GM21367 (cell line): Measurements from ENCODE around the gene FPGS.
"Not testable (repeated sequence)": the region's sequence is repeated elsewhere in the genome, so short reads cannot be mapped to it uniquely, and the experiment has no call there.

ENCODE experiments used
- ATAC-seq: cut with Tn5 transposase; IDR thresholded peaks from one replicate; pipeline ENCODE4 v1.9.1; 2021; ENCODE audit not compliant: unreplicated experiment

The FPGS gene

DNA sequence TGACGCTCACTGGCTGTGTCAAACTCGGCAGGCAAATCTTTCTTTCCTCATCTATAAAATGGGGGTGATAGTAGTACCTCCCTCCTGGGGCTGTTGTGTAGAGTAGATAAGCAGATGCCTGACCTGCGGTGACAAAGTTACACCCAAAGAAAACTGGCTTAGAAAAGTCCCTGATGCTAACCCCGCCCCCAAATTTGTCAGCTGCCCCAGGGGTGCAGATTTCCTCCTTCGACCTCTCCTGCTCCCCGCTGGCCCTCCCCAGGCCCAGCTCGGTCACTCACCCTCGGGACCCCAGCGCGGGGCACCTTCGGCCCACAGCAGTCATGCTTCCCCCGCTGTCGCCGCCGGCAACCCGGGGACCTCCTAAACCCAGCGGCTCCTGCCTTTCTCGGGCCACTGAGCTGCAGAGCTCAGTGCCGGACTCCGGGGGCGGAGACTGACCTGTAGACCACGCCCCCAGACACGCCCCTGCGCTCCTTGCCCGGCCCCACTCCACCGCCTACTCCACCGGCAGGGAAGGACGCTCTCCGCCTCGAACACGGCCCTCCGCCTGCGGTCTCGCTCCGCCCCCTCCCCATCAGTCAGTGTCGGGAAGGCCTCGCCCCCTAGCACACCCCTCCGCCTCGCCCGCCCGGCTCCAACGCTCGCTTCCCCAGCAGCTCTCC lies 31.6 kb upstream of the FPGS start:
- peak; percentile 81 for ATAC-seq

DNA sequence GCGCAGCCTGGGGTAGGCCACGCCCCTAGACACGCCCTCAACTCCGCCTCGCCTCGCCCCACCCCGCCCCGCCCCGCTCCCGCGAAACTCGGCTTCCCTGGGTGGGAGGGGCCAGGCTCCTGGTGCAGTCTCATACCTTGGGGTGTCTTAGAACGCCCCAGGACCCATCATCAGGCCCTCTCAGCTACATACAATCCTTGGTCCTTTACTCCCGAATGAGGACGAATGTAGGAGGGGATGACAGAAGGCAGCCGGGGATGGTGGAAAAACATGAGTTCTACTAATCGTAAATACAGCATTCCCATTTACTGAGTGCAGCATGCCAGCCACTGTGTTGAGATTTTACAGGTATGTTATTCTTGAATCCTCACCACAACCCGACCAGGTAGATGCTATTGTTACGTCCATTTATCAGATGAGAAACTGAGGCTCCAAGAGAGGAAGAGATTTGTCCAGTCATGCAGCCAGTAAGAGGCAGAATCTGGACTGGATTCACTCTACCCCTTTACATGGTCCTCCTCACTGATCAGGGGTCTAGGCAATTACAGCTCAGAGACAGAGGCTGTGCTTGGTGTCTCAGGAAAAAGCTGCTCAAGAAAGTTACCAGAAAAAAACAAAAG lies 31.0 kb upstream of the FPGS start:
- ATAC-seq, result no peak

DNA sequence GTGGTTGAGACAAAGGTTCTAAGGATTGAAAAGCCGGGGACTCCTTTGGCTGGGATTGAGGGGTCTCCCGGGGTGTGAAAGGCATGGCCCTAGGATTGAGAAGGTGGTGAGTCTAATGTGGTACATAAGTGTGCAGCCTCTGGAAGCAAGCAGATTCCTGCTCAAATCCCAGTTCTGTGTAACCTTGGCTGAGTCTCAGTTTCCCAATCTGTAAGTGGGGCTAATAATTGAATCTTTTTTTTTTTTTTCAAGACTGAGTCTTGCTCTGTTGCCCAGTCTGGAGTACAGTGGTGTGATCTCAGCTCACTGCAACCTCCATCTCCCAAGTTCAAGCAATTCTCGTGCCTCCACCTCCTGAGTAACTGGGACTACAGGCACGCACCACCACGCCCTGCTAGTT lies 30.1 kb upstream of the FPGS start:
- ATAC-seq, result no peak

DNA sequence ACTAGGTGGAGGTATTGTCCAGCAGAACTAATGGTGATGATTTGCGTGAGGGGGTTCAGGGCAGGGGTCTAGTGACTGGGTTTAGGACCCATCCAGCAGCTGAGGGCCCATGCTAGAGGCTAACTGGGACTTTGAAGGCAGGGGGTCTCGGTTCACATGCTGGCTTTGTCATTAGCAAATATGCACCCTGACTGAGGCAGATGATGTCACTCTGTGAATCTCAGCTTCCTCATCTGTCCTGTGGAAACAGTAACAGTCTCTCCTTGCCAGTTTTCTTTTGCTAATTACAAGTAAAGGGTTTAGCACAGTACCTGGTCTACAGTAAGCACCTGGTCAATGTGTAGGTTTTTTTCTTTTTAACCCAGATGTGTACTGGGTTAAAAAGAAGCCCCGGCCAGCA lies 29.4 kb upstream of the FPGS start:
- ATAC-seq, result no peak

DNA sequence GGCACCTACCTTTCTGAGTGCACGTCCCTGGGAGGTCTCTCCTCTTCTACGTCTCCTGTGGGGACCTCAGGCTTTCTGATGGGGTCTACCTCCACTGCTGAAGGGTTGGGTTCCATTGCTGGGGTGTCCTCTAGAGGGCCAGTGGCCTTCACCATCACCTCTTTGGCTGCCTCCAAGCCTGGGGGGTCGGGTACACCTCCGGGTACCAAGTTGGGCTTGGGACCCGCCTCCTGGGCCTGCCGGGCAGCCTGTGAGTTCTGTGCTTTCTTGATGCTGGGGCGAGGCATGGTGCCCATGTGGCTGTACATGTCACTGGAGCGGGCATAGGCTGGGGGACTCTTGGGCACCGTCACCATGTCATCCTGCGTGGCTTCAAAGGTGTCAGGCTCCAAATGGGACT lies 28.7 kb upstream of the FPGS start:
- ATAC-seq, result no peak

DNA sequence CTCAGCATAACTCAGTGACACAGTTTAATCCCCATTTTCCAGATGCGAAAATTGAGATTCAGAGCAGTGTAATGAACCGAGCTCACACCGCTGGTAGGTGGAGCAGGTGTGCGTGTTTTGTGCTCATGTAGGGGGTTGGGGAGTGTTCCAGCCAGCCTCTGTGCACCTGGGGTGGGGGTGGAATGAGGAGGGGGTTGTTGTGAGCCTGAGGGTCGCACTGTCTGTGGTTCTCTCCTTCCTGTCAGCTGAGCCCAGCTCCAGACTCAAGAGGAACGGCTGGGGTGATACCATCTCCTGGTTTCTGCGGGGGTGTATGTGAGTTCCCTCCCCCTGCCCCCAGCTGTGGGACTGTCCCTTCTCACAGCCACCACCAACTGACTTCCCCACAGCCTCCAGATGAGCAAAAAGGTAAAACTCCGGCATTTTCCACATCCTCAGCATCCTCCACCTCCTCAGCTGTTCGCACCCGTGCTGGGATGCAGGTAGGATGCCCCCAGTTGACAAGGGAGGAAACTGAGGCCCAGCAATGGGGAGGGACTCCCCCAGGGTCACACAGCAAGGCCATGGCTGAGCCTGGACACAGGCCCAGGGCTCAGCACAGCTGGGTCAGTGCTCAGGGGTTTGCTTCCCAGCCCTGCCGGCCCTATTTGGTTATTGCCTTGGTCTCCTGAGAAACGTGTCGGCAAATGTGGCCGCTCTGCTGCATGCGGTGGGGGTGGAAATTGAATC lies 26.3 kb upstream of the FPGS start:
- ATAC-seq, result peak; percentile 26

DNA sequence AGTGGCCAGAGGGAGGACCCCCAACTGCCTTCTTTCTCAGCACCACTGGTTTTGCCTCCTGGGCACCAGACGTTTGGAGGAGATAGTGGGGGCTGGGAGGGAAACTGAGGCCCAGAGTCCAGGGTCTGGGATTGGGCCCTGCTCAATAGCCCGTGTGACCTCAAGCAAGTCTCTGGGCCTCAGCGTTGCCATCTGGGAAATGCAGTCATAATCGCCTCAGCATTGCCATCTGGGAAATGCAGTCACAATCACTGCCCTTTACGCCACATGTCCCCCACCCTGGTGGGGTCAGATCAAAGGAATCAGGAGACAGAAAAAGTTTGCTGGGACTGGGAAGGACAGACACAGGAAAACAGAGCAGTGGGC lies 25.8 kb upstream of the FPGS start:
- no peak for ATAC-seq

DNA sequence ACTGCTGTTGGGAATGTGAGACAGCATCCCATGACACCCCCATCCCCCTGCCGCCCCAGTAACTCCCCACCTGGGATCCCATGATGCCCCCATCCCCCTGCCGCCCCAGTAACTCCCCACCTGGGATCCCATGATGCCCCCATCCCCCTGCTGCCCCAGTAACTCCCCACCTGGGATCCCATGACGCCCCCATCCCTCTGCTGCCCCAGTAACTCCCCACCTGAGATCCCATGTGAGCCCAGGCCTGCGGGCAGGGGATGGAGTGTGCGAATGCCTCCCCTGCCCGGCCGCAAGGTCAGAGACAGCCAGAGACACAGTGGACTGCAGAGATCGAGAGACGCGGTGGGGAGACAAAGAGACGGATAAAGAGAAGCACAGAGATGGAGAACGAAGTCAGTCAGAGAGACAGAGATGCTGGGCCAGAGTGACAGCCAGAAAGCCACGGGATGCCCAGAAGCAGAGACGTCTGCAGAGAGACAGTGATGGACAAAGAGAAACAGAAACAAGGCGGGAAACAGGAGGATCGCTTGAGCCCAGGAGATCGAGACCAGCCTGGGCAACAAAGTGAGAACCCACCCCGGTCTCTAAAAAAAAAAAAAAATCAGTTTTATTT lies 25.2 kb upstream of the FPGS start:
- no peak for ATAC-seq

DNA sequence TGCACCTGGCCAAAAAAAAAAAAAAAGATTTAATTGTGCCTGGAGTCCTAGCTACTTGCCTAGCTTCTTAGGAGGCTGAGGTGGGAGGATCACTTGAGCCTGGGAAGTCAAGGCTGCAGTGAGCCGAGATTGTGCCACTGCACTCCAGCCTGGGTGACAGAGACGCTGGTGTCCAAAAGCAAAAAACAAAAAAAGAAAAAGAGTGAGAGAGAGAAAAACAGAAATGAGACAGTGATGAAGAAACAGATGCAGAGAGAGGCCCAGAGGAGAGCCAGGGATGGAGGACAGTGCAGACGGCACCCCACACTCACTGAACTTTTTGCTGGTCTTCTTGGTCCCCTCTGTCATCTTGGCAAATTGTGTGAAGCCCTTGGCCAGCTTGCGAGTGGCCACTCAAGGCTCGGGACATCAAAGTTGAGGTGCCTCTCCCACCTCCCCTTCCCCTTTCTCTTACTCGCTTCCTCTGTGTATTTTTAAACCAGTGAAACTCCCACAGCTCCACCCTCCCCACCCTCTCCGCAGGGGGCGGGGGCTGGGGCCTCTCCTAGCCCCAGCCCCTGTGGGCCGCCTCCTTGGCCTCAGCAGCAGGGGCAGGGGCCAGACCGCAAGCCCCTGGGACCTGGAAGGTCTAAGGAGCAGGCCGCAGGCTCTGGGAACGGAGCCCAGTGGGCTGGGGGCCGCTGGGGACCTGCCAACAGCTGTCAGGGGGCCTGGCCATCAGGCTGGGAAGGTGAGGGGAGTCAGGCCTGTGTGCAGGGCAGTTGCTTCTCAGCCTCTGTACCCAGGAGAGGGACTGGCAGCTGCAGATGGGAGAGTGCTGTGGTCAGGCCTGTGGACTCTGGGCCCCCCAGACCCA lies 24.2 kb upstream of the FPGS start, which contains the start of gene SH2D3C:
Gene SH2D3C, minus strand, starts transcription at position 387 of the 856 bp plus-strand sequence. Its CDS starts 39 bp downstream, at position 348.
- ATAC-seq, result peak; percentile 2

DNA sequence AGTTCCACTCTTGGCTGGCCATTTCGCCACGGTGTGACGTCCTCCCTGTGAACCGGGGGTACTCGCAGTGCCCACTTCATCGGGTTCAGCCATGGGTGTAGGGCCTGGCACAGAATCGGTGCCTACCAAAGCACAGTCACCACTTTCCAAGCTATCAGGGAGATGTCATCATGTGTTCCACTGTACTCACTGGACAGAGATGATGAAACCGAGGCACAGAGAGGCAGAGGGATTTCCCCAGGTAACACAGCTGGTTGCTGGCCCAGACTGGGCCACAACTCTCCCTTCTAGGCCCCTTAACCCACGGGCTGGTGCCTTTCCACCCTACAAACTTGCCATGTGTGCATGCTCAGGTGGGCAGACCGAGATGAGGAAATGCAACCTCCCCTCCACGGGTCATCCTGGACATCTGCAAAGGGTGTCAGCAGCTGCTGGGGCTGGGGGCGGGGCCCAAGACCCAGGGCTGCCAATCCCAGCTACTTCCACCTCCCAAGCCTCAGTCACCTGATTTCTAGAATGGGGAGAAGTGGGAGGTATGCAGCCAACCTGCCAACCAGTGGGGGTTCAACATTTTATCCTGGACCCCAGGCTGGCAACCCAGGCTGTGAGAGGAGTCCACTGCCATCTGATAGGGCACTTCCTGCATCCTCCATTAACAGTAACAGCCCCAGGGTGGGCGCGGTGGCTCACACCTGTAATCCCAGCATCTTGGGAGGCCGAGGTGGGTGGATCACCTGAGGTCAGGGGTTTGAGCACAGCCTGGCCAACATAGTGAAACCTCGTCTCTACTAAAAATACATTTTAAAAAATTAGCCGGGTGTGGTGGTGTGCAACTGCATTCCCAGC lies 23.3 kb upstream of the FPGS start:
- peak; percentile 34 for ATAC-seq

DNA sequence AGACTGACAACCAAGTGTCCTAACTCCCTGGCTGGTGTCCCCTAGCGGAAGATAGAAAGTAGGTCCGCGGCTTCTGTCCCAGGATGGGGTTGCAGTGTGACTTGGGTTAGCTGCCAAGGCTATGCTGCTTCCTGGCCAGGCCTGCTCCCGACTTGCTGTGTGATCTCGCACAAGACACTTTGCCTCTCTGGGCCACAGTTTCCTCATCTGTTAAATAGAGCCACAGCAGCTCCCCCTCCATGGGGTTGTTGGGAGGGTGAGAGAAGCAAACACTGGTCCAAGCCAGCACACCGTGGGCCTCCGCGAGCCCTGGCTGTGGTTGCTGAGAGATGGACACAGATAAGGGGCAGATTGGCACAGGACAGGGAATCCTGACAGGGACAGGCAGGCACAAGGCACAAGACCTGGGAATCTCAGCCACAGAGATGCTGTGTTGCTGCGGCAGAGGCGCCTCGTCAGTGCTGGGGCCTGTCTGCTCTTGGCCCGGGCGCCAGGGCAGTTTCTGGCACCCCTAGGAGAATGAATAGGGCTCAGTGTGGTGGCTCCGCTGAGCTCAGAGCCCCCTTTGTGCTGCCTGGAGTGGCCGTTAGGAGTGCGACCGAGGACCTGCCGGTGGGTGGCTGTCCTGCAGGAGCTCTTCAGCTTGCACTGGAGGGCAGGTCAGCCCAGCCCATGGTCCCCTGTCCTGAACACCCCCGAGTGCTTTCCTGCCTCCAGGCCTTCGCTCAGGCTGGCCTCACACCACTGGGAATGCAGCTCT lies 22.4 kb upstream of the FPGS start:
- no peak for ATAC-seq

DNA sequence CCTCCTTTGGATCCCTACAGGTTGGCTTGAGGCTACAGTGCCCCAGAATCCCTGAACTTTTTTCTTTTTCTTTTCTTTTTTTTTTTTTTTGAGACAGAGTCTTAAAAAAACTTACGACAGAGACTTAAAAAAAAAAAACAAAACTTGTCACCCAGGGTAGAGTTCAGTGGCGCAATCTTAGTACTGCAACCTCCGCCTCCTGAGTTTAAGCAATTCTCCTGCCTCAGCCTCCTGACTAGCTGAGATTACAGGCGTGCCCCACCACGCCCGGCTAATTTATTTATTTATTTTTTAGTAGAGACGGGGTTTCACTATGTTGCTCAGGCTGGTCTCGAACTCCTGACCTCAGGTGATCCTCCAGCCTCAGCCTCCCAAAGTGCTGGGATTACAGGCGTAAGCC lies 21.8 kb upstream of the FPGS start:
- not testable (repeated sequence) for ATAC-seq

DNA sequence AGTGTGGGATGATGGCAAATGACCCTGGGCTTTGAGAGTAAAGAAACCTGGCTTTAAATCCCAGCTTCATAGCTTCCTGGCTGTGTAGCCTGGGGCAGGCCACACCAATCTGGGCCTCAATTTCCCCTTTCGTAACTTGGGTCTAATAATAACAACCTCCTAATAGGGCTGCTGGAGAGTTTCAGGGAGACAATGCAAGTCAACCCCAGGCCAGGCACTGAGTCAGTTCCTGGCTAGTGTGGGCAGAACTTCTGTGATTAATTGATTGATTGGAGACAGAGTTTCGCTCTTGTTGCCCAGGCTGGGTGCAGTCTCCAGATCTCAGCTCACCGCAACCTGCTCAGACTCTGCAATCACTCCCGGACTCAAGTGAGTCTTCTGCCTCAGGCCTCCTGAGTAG lies 20.9 kb upstream of the FPGS start:
- ATAC-seq, result no peak

DNA sequence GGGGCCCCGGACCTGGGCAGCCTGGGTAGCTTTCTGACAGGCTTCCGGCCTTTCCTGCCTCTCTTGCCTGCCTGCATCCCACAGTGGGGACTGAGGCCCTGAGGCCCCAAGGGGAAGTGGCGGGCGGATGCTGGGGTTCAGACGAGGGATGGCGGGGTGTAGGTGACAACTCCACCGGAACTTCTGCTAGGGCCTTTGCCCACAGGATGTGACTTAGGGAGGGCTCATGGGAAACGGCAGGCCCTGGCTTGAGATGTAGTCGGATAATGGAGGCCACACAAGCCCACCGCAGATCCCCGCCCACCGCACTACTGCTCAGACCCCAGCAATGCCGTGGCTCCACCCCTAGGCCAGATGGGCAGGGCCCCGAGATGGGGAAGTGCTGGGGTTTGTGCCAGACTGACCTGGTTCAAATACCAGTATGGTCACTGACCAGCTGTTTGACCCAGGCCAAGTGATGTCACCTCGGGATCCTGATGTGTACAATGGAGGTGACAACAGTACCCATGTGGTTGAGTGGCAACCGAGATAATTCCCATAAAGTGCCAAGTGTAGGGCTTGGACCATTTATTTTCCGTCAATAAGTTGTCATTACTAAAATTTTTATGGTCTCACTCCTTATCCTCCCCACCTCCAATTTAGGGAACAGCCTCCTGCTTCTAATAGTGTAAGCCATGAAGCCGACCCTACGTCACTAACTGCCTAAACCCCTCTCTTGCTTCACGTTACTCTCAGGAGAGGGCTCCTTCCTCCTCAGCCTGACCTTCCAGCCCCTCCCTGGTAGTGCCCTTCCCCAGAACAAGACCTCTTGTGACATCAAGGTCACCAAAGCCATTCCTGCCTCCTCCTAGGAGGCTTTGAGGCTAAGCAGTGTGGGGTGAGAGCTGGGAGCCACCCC lies 19.3 kb upstream of the FPGS start:
- ATAC-seq, result no peak

DNA sequence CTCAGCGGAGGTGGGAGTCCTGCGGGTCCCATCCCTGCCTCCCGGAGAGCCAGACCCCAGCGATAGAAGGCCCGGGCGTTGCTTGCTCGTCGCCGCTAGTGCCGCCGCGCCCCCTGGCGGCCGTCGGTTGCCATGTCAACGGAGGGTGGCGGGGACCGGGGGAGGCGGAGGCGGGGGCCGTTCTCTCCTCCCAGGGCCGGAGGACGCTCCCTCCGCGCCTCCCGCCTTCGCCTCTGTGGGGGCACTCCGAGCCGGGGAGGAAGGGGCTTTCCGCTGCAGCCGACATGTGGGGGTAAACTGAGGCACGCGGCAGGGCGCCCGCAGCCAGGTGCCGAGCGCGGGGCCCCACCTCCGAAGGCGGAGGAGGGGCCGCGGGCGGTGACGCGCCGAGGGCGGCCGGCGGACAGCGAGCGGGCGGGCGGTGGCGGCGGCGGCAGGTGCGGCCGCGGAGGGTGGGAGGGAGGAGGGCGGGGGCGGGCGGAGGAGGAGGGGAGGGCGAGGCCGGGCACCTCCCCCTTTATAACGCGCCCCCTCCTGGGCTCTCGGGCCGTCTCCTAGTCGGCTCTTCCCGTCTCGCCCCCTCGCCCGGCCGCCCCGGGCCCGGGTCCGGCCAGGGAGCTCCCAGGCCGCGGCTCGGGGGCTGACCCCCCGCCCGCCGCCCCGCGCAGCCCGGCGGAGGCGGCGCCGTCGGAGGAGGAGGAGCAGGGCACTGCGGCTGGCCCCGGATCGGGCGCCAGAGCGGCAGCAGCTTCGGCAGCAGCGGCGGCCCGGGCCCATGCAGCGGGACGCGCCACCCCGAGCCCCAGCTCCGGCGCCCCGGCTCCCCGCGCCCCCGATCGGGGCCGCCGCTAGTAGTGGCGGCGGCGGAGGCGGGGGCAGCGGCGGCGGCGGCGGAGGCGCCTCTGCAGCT lies 17.4 kb upstream of the FPGS start:
- peak; percentile 30 for ATAC-seq

DNA sequence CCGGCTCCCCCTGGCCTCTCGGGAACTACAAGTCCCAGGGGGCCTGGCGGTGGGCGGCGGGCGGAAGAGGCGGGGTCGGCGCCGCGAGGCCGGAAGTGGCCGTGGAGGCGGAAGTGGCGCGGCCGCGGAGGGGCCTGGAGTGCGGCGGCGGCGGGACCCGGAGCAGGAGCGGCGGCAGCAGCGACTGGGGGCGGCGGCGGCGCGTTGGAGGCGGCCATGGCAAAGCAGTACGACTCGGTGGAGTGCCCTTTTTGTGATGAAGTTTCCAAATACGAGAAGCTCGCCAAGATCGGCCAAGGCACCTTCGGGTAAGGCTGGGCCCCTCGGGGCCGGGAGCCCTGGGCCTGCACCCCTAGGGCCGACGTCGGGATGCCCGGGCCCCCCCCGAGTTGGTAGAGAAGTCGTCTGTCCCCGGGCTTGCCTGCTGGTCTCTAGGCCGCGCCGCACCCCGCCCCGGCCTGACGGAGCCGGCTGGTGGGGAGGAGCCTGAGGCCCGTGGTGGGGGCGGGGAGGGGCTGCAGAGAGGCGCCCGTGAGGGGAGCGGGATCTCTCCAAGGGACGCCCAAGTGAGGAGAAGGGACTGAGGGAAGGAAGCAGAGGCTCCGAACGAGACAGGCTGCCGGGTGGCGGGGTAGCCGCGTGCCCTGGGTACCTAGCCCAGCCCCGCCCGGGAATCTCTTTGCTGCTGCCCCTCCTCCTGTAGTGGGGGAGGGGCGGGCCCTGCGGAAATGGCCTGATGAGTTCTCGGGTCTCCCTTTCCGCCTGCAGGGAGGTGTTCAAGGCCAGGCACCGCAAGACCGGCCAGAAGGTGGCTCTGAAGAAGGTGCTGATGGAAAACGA lies 16.5 kb upstream of the FPGS start, which contains the start of gene CDK9:
Gene CDK9, plus strand, starts transcription at position 102 of the 840 bp plus-strand sequence. Its CDS starts 115 bp downstream, at position 217.
- peak; percentile 39 for ATAC-seq
